Vagina (tissue), 2 donors: ENCODE measurements around the gene ACLY.

Experiments used
- CTCF ChIP-seq, 3 experiments: fragments of 450-650 bp in 2 of 3; fragments of 200-600 bp in 1 of 3; sonication (generic) in 1 of 3; IDR thresholded peaks; one replicate each; pipeline ENCODE4 v1.5.1; 2017 to 2019; ENCODE audit warnings: antibody characterized with exemption in 3 of 3, mild to moderate bottlenecking in 2 of 3, moderate library complexity in 2 of 3
- POLR2A ChIP-seq, 2 donors: fragments of 450-650 bp; IDR thresholded peaks; one replicate each; pipeline ENCODE4 v1.6.1; 2017; ENCODE audit warnings: antibody characterized with exemption in 2 of 2, mild to moderate bottlenecking in 2 of 2, moderate library complexity in 2 of 2

GRCh38 chr17:41904242-41904841, 14.4 kb downstream of the ACLY start:
- TF ChIP-seq CTCF (IDR thresholded peaks at IDR 0.05) (no peak), POLR2A (IDR thresholded peaks at IDR 0.05) (no peak)
